ENCODE measurements around the gene UBE2J2. TPM values are rescaled to one million over a fixed set of nuclear protein-coding genes. Genes with fewer than 3 reads are reported as not detected.

UBE2J2 gene
- total and polyA plus RNA-seq, 7 donors = 32.4 to 63.6 (median 34.2) TPM

- no peaks in the 10 kb centered on the region for H3K9me3 ChIP-seq
- 93 to 94% methylated on average over 62 of the region's 62 CpGs for WGBS, 2 donors
- H3K36me3 ChIP-seq = peaks cover 0 to 44% (median 13%) of the 10 kb centered on the region in 4 donors
- no peaks in the 10 kb centered on the region for H3K27me3 ChIP-seq
- H3K4me3 ChIP-seq = no peak overlapping the region
- DNase-seq = no peak
- intact Hi-C loops (cut with DNase I) = no loop called here
- H3K4me1 ChIP-seq = peaks cover 0 to 4% (median under 1%) of the 10 kb centered on the region in 4 donors
- no peak overlapping the region for H3K27ac ChIP-seq
- TF ChIP-seq CTCF (IDR thresholded peaks at IDR 0.05) (no peak), POLR2AphosphoS5 (IDR thresholded peaks at IDR 0.05) (no peak), POLR2A (IDR thresholded peaks at IDR 0.05) (no peak), EP300 (IDR thresholded peaks at IDR 0.05) (no peak)
These were observed 22.7 kb upstream of the UBE2J2 start for GRCh38 chr1:1296070-1297061.

- no peak for TF ChIP-seq EP300 (IDR thresholded peaks at IDR 0.05)
- TF ChIP-seq POLR2AphosphoS5 (IDR thresholded peaks at IDR 0.05) = no peak
- no peak for TF ChIP-seq POLR2A (IDR thresholded peaks at IDR 0.05)
- DNase-seq = no peak
- peaks cover 0 to 44% (median 13%) of the 10 kb centered on the region in 4 donors for H3K36me3 ChIP-seq
- intact Hi-C loops (cut with DNase I) = no loop called here
- peaks cover 0 to 9% (median 4%) of the 10 kb centered on the region in 4 donors for H3K4me1 ChIP-seq
- H3K27me3 ChIP-seq = no peaks in the 10 kb centered on the region
- WGBS, 2 donors = 95% methylated on average over 35 of the region's 35 CpGs
- H3K27ac ChIP-seq = no peak overlapping the region
- H3K9me3 ChIP-seq = no peaks in the 10 kb centered on the region
- H3K4me3 ChIP-seq = no peak overlapping the region
These were observed 21.7 kb upstream of the UBE2J2 start for GRCh38 chr1:1295154-1295923.

- peaks cover 0 to 44% (median 13%) of the 10 kb centered on the region in 4 donors for H3K36me3 ChIP-seq
- no peaks in the 10 kb centered on the region for H3K27me3 ChIP-seq
- DNase-seq = no peak
- H3K4me3 ChIP-seq = no peak overlapping the region
- TF ChIP-seq POLR2AphosphoS5 (IDR thresholded peaks at IDR 0.05) (no peak), EP300 (IDR thresholded peaks at IDR 0.05) (no peak), POLR2A (IDR thresholded peaks at IDR 0.05) (no peak), CTCF (IDR thresholded peaks at IDR 0.05) (no peak)
- H3K4me1 ChIP-seq = peaks cover 0 to 9% (median 4%) of the 10 kb centered on the region in 4 donors
- H3K27ac ChIP-seq = no peak overlapping the region
- intact Hi-C loops (cut with DNase I) = no loop called here
- no peaks in the 10 kb centered on the region for H3K9me3 ChIP-seq
- WGBS, 2 donors = 93 to 95% methylated on average over 58 of the region's 58 CpGs
These were observed 20.7 kb upstream of the UBE2J2 start for GRCh38 chr1:1294250-1294890.

DNA sequence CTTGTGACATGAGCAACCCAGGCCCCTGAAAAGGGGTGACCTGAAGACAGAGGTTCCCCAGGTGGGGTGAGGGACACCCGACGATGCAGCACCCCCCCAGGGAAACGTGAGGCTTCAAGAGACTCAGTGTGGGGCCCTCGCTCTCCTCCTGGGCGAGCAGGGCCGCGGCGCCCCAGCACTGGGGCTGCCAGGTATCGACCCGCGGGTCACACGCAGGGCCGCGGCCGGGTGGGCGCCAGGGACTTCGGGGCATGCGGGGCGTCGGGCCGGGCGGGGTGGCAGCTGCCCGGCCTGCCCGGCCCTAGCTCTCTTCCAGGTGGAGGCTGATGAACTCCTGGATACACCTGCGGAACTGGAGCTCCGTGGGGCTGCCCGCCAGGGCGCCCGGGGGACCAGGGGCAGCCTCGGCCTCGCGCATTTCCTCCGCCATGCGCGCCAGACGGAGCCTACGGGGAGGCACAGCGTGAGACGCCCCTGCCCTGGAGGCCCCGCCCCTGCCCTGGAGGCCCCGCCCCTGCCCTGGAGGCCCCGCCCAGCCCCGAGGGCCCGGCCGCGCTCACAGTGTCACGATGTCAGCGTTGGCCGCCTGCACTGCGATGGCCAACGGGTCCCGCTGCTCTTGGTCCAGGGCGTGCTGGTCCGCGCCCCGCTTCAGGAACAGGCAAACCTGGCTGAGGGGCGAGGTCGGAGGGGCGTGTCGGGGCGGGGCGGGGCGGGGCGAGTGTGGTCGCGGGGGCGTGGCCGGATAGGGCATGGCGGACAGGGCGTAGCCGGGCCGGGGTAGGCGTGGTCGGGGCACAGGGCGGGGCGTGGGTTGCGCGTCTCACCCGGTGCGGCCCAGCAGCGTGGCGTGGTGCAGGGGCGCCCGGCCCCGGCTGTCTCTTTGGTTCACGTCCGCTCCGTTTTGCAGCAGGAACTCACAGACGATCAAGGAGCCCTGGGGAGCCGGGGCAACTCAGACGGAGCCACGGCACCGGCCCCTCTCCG lies 19.9 kb upstream of the UBE2J2 start:
- Histone ChIP-seq H3K9me3 (no peaks in the 10 kb centered on the region), H3K36me3 (peaks cover 0 to 44% (median 13%) of the 10 kb centered on the region in 4 donors)
- intact Hi-C loops (cut with DNase I) = no loop called here

More for the DNA sequence above, 19.9 kb upstream of the UBE2J2 start:
- Histone ChIP-seq H3K27me3 (no peaks in the 10 kb centered on the region), H3K4me1 (peaks cover 0 to 9% (median 4%) of the 10 kb centered on the region in 4 donors), H3K27ac (no peak overlapping the region), H3K4me3 (no peak overlapping the region)
- WGBS, 2 donors = 82 to 89% methylated on average over 94 of the region's 94 CpGs
- no peak for DNase-seq
- TF ChIP-seq CTCF (IDR thresholded peaks at IDR 0.05) (no peak), EP300 (IDR thresholded peaks at IDR 0.05) (no peak), POLR2A (IDR thresholded peaks at IDR 0.05) (no peak), POLR2AphosphoS5 (IDR thresholded peaks at IDR 0.05) (no peak)
